GM21381 (cell line): Measurements from ENCODE around the gene FAM114A2.
"Not testable (repeated sequence)": the region's sequence is repeated elsewhere in the genome, so short reads cannot be mapped to it uniquely, and the experiment has no call there.

Experiments
- ATAC-seq: cut with Tn5 transposase; IDR thresholded peaks from one replicate; pipeline ENCODE4 v1.9.1; 2021; ENCODE audit warnings: mild to moderate bottlenecking, moderate library complexity; ENCODE audit not compliant: unreplicated experiment

FAM114A2 gene

GRCh38 chr5:154038707-154039457, at the start of gene FAM114A2, which contains the start of gene MFAP3:
FAM114A2 (minus strand) TSS chr5:154038910; CDS start chr5:154034953, 3,957 bp downstream.
MFAP3 (plus strand) TSS chr5:154038967; CDS start chr5:154049723, 10,756 bp downstream.
- ATAC-seq: peak; percentile 98

- no peak for ATAC-seq
Measured at GRCh38 chr5:154087260-154087659, 48.5 kb upstream of the FAM114A2 start.

DNA sequence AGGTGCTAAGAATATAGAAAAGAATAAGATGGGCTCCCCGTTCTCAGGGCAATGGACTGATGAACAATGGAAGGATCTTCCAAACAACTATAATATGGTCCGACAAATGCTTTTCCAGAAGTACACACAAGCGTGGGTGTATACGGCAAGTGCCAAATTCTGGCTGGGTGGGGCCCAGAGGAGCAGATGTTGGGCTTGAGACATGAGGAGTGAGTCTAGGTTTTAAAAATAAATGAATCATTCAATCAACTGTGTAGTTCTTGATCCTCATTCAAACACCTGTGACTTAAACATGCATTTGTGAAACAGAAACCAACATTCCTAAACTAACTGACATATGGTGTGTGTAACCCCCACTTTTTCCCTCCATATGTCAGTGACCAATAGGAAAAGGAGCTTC, 47.9 kb upstream of the FAM114A2 start:
- ATAC-seq: no peak

GRCh38 chr5:154086146-154086545, 47.4 kb upstream of the FAM114A2 start:
- ATAC-seq: no peak

DNA sequence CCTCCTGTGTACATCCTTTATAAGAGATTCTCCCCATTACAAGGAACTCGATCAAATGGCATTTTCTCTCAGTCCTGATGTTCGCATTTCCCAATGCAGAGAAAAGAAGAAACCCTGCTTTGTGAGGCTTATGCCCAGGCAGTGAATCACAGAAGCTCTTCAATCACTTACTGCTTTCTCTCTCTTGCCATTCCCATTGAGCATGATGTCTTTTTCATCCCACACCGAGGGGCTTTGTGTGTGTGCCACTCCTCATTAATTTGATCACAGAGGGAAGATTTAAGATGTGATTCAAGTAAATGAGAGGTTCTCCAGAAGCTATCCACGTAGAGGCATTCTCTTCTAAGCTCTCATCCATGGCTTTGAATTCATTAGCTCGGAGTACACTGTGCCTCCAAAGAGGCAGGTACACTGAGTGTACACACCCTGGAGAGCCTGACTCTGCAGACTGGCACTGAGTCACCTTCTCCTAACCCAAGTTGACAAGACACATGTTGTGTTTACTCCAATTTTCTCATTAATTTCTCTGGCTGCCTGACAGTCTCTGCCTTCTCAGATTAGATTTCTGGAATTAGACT, 45.4 kb upstream of the FAM114A2 start:
- ATAC-seq: no peak

DNA sequence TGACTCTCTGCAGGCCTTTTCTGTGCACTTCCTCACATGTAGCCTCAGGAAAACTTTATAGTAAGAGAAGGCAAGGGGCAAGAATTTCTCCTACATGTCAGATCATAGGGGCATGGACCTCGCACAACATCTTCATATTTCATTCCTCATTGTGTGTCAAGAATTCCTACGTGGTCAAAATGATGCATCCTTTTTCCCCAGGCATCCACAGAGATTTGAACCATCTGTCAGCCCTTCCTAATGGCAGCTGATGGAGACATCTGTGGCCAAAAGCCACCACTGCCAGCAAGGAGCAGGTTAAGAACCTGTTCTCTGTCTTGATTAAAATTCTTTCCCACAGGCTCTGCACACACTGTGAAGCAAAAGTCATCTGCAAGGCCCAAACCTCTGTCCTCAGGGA, 42.5 kb upstream of the FAM114A2 start:
- ATAC-seq: no peak

DNA sequence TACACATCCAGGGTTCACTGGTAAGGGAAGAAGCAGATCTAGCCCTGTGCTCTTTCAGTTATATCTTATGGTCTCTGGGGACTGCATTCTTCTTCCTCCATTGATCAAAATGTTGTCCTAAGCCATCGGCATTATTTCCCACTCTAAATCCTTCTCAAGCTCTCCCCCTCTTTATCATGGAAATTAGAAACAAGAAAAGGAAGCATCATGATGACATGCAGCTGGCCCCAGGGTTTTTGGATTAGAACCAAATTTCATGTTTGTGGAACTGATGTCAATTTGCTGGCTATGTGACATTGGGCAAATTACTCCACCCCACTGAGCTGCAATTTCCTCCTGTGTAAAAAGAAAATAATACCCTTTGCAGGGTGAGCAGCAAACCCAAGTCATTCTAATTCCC, 39.6 kb upstream of the FAM114A2 start:
- no peak for ATAC-seq

DNA sequence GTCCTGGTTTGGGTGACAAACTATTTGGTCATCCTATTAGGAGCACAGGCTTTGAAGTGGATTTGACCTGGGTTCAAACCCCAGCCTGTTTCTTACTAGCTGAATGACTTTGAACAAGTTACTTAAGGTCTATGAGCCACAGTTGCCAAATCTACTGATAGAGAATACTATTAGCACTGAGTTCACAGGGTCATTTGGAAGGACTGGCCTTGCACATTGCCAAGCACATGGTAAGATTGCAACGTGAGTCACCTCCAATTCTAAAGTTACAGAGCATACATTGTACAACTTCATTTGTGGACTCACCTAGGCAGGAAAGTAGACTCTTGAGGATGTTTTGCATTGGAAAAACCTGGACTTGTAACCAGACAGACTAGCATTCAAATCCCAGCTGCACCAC, 39.0 kb upstream of the FAM114A2 start:
- no peak for ATAC-seq

GRCh38 chr5:154076240-154076922, 37.7 kb upstream of the FAM114A2 start:
- no peak for ATAC-seq

GRCh38 chr5:154072414-154073171, 33.9 kb upstream of the FAM114A2 start:
- peak; percentile 95 for ATAC-seq

DNA sequence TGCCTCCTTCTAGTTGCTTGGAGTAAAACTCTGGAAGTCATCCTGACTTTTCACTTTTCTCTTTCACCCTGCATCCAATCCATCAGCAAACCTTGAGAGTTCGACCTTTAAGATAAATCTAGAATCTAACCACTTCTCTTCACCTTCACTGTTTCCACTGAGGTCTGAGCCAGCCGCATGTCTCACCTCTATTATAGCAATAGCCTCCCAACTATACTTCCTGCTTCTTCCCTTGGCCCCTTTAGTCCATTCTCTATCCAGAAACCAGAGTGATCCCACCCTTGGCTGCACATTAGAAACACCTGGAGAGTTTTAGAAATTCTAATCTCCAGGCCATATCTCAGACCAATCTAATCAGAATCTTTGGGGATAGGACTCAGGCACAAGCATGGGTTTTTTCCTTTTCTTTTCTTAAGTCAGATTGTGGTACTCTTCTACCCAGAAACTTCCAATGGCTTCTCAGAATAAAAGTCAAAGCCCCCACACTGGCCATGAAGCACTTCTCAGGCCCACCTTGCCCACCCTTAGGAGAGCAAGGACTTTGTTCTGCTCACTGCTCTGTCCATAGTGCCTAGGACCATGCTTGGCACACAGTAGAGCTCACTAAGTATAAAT, 33.2 kb upstream of the FAM114A2 start:
- peak; percentile 6 for ATAC-seq

- not testable (repeated sequence) for ATAC-seq
Measured at GRCh38 chr5:154069854-154070253, 31.1 kb upstream of the FAM114A2 start.

- ATAC-seq: no peak
Measured at GRCh38 chr5:154065971-154066370, 27.3 kb upstream of the FAM114A2 start.

GRCh38 chr5:154063372-154063771, 24.7 kb upstream of the FAM114A2 start:
- ATAC-seq: no peak

- no peak for ATAC-seq
Measured at GRCh38 chr5:154060606-154061005, 21.9 kb upstream of the FAM114A2 start.

DNA sequence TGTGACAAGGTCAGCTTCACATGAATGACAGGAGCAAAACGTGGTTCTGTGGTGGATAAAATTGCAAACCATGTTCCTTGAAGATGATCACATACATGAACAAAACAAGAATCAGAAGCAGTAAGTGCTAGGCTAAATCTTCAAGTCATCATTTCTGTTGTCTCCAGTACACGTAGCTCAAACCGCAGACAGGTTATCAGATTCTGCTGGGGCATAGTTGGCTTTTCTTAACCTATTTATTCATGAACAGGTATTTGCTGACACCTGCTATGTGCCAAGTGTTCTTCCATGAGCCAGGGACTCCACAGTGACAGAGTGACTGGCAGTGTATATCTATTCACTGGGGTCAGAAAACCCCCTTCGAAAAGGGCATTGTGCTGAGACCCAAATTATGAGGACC, 20.9 kb upstream of the FAM114A2 start:
- no peak for ATAC-seq

- peak; percentile 22 for ATAC-seq
Measured at GRCh38 chr5:154059039-154059430, 20.3 kb upstream of the FAM114A2 start.

DNA sequence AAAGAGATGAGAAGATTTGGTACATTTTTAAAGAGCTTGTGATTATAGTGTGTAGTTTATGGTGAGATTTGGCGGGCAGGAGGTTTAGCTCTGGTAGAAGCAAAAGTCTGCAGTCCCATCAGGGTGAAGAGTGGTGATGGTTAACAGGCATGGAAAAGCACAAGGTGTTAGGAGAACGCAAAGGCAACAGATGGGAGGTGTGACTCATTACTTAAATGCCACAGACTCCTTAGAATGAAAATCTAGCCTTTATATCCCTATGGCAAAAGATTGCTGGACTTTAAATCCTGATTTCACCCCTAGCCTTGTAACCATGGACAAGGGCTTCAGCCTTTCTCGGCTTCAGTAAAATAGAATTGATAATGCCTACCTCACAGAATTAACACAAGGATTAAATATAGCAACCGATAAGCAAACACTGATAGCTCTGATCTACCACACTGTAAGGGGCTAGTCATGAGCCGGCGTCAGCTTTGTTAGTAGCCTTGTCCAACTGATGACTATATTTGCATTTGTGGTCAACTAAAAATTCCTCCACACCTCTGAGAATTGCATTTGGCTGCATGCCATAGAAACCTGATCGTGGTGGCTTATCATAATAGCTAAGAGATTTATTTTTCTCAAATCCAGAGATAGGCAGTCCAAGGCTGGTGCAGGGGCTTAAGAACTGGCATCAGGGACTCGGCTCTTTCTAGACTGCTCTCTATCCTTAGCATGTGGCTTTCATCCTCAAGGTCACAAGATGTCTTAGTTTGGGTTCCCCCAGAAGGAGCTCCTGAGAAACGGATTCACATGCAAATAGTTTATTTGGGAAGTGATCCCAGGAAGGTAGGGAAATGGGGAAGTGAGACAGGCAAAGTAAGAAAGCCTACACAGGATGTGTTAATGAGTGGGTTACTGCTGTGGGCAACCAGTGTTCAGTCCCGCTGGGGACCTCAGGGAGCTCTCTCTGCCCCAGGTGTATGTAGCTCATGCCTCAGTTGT, 19.6 kb upstream of the FAM114A2 start:
- ATAC-seq: peak; percentile 54

- ATAC-seq: no peak
Measured at GRCh38 chr5:154055201-154055600, 16.5 kb upstream of the FAM114A2 start.

- no peak for ATAC-seq
Measured at GRCh38 chr5:154053468-154053867, 14.8 kb upstream of the FAM114A2 start.
